HEK293 (cell line): ENCODE measurements around the gene DRC1.

Source experiments
- CTCF ChIA-PET: fragments of 350-600 bp; formaldehyde crosslinking; extraction: SDS; loops from one replicate; lab custom pipeline; 2021; ENCODE audit warnings: antibody characterized with exemption; lab: Yijun Ruan, JAX
- POLR2A ChIA-PET: fragments of 300-600 bp; formaldehyde crosslinking; extraction: SDS; loops from one replicate; lab custom pipeline; 2020; ENCODE audit warnings: antibody characterized with exemption, inconsistent platforms; lab: Yijun Ruan, JAX
- H3K27ac ChIP-seq: fragments of 200-500 bp; sonication (Bioruptor generic); 2 replicates; pipeline ENCODE4 v1.5.1; 2014; ENCODE audit warnings: low read depth, low read length, control low read depth, inconsistent platforms; ENCODE audit errors: extremely low read depth
- H3K36me3 ChIP-seq, 2 experiments: fragments of 200-500 bp in 1 of 2; sonication (Bioruptor generic) in 1 of 2; 1 replicate in 1 of 2; 2 replicates in 1 of 2; pipeline ENCODE4 v1.5.1; 2014 to 2017; ENCODE audit warnings: inconsistent platforms in 2 of 2, low read length in 2 of 2; ENCODE audit not compliant: control insufficient read depth in 2 of 2, insufficient read depth in 1 of 2
- H3K4me1 ChIP-seq: fragments of 200-500 bp; sonication (Bioruptor generic); 2 replicates; pipeline ENCODE4 v1.5.1; 2014; ENCODE audit warnings: mild to moderate bottlenecking, low read length, inconsistent platforms; ENCODE audit not compliant: control insufficient read depth, insufficient read depth
- H3K4me3 ChIP-seq: 2 replicates; pipeline ENCODE4 v1.5.1; 2011; ENCODE audit warnings: low read depth, mild to moderate bottlenecking, control low read depth, low read length, moderate library complexity
- H3K9me3 ChIP-seq: fragments of 200-500 bp; sonication (Bioruptor generic); 2 replicates; pipeline ENCODE4 v1.5.1; 2014; ENCODE audit warnings: low read depth, low read length, inconsistent platforms; ENCODE audit not compliant: control insufficient read depth, insufficient read depth
- EGR2 ChIP-seq: fragments of 450-650 bp; formaldehyde crosslinking; IDR thresholded peaks from 2 replicates; pipeline ENCODE4 v1.5.1; 2016; ENCODE audit warnings: low read depth, missing biosample characterization, missing genetic modification characterization
- GLI4 ChIP-seq: fragments of 450-650 bp; formaldehyde crosslinking; IDR thresholded peaks from 2 replicates; pipeline ENCODE4 v1.5.1; 2016; ENCODE audit warnings: missing biosample characterization, missing genetic modification characterization
- GLIS1 ChIP-seq: fragments of 450-650 bp; formaldehyde crosslinking; IDR thresholded peaks from 2 replicates; pipeline ENCODE4 v1.5.1; 2016; ENCODE audit warnings: missing biosample characterization, missing genetic modification characterization
- INSM2 ChIP-seq: fragments of 450-650 bp; formaldehyde crosslinking; IDR thresholded peaks from 2 replicates; pipeline ENCODE4 v1.5.1; 2016; ENCODE audit warnings: missing biosample characterization, missing genetic modification characterization
- KLF16 ChIP-seq: fragments of 450-650 bp; formaldehyde crosslinking; IDR thresholded peaks from 2 replicates; pipeline ENCODE4 v1.5.1; 2017; ENCODE audit warnings: missing biosample characterization, missing genetic modification characterization
- KLF7 ChIP-seq: fragments of 450-650 bp; formaldehyde crosslinking; IDR thresholded peaks from 2 replicates; pipeline ENCODE4 v1.5.1; 2016; ENCODE audit warnings: missing biosample characterization, missing genetic modification characterization, borderline replicate concordance
- MEIS1 ChIP-seq: sonication (generic); formaldehyde crosslinking; IDR thresholded peaks from 2 replicates; pipeline ENCODE4 v1.8.1; 2022; ENCODE audit warnings: missing genetic modification reagents, mild to moderate bottlenecking, borderline replicate concordance
- SETDB1 ChIP-seq: IDR thresholded peaks from one replicate; pipeline ENCODE4 v1.6.1; 2017; ENCODE audit warnings: mild to moderate bottlenecking, low read length, moderate library complexity, mixed read lengths; ENCODE audit not compliant: insufficient read length
- ZBTB11 ChIP-seq: fragments of 450-650 bp; formaldehyde crosslinking; conservative IDR thresholded peaks from 2 replicates; pipeline ENCODE4 v1.5.1; 2016; ENCODE audit warnings: low read depth, missing biosample characterization, missing genetic modification characterization
- ZBTB48 ChIP-seq: fragments of 450-650 bp; formaldehyde crosslinking; IDR thresholded peaks from 2 replicates; pipeline ENCODE4 v1.5.1; 2016; ENCODE audit warnings: missing biosample characterization, missing genetic modification characterization
- ZBTB8A ChIP-seq: fragments of 450-650 bp; formaldehyde crosslinking; IDR thresholded peaks from 2 replicates; pipeline ENCODE4 v1.5.1; 2016; ENCODE audit warnings: missing biosample characterization, missing genetic modification characterization
- ZFP37 ChIP-seq: fragments of 450-650 bp; formaldehyde crosslinking; IDR thresholded peaks from 2 replicates; pipeline ENCODE4 v1.5.1; 2016; ENCODE audit warnings: missing biosample characterization, missing genetic modification characterization
- ZIC2 ChIP-seq: fragments of 450-650 bp; formaldehyde crosslinking; IDR thresholded peaks from 2 replicates; pipeline ENCODE4 v1.5.1; 2016; ENCODE audit warnings: missing biosample characterization, missing genetic modification characterization
- ZNF114 ChIP-seq: fragments of 450-650 bp; formaldehyde crosslinking; IDR thresholded peaks from 2 replicates; pipeline ENCODE4 v1.5.0; 2017; ENCODE audit warnings: missing biosample characterization, missing genetic modification characterization
- ZNF16 ChIP-seq: fragments of 450-650 bp; formaldehyde crosslinking; IDR thresholded peaks from 2 replicates; pipeline ENCODE4 v1.5.1; 2016; ENCODE audit warnings: low read depth, missing biosample characterization, missing genetic modification characterization
- ZNF211 ChIP-seq: fragments of 450-650 bp; formaldehyde crosslinking; IDR thresholded peaks from 2 replicates; pipeline ENCODE4 v1.5.1; 2016; ENCODE audit warnings: low read depth, missing biosample characterization, missing genetic modification characterization
- ZNF324 ChIP-seq: fragments of 450-650 bp; formaldehyde crosslinking; IDR thresholded peaks from 2 replicates; pipeline ENCODE4 v1.5.1; 2016; ENCODE audit warnings: missing biosample characterization, missing genetic modification characterization
- ZNF555 ChIP-seq: fragments of 450-650 bp; formaldehyde crosslinking; conservative IDR thresholded peaks from 2 replicates; pipeline ENCODE4 v1.5.1; 2017; ENCODE audit warnings: missing biosample characterization, mild to moderate bottlenecking, missing genetic modification characterization, inconsistent platforms
- ZNF600 ChIP-seq: fragments of 450-650 bp; formaldehyde crosslinking; IDR thresholded peaks from 2 replicates; pipeline ENCODE4 v1.5.1; 2016; ENCODE audit warnings: missing biosample characterization, missing genetic modification characterization
- ZNF626 ChIP-seq: fragments of 450-650 bp; sonication (Bioruptor Pico); formaldehyde crosslinking; IDR thresholded peaks from 2 replicates; pipeline ENCODE4 v1.5.1; 2018; ENCODE audit warnings: missing biosample characterization, missing genetic modification characterization, inconsistent platforms
- ZNF629 ChIP-seq: fragments of 450-650 bp; formaldehyde crosslinking; IDR thresholded peaks from 2 replicates; pipeline ENCODE4 v1.5.1; 2017; ENCODE audit warnings: missing biosample characterization, missing genetic modification characterization
- ZNF777 ChIP-seq: fragments of 450-650 bp; formaldehyde crosslinking; IDR thresholded peaks from 2 replicates; pipeline ENCODE4 v1.5.1; 2017; ENCODE audit warnings: missing biosample characterization, missing genetic modification characterization, borderline replicate concordance
- ZNF785 ChIP-seq: fragments of 450-650 bp; formaldehyde crosslinking; IDR thresholded peaks from 2 replicates; pipeline ENCODE4 v1.5.1; 2016; ENCODE audit warnings: missing biosample characterization, missing genetic modification characterization
- ZNF830 ChIP-seq: fragments of 450-650 bp; IDR thresholded peaks from 2 replicates; pipeline ENCODE4 v1.5.0; 2018; ENCODE audit warnings: missing biosample characterization, missing genetic modification characterization, low read depth, mild to moderate bottlenecking, moderate library complexity
- TF ChIP-seq, protein P1 (sequence below): fragments of 450-650 bp; formaldehyde crosslinking; IDR thresholded peaks from 2 replicates; pipeline ENCODE4 v1.5.1; 2017; ENCODE audit warnings: missing biosample characterization, missing genetic modification characterization
- TF ChIP-seq, protein P2 (sequence below): fragments of 450-650 bp; formaldehyde crosslinking; IDR thresholded peaks from 2 replicates; pipeline ENCODE4 v1.5.1; 2016; ENCODE audit warnings: missing biosample characterization, missing genetic modification characterization

The DRC1 gene

DNA sequence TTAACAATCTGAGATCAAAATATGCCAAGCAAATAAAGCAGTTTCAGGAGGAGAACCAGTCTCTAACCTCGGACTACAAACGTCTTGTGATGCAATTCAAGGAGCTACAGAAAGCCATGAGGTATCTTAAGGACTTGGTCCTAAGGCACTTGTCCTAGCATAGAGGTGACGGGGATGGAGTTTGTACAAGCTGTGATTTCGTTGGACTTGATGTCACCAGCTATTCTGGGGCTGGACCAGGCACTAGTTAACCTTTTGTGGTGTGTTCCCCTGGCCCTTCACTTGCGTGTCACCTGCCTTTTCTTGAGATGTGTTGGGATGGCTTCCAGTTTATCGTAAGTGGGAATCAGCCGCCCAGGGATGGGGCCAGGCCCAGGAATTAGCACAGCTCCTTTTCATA lies 42.5 kb downstream of the DRC1 start:
- Histone ChIP-seq H3K4me3 (no peak overlapping the region), H3K27ac (no peak overlapping the region), H3K4me1 (no peaks in the 10 kb centered on the region), H3K9me3 (no peaks in the 10 kb centered on the region), H3K36me3 (no peaks in the 10 kb centered on the region)
- POLR2A ChIA-PET, result no interaction called here
- TF ChIP-seq GLI4, result no peak
- no peak for TF ChIP-seq ZNF555 (tag by site-specific recombination)
- TF ChIP-seq ZBTB8A (tag by site-specific recombination), result no peak
- no peak for TF ChIP-seq ZNF114 (tag by site-specific recombination)
- TF ChIP-seq ZIC2 (tag by site-specific recombination), result no peak
- no peak for TF ChIP-seq ZNF211 (tag by site-specific recombination)
- no peak for TF ChIP-seq ZNF324 (tag by site-specific recombination)
- no peak for TF ChIP-seq MEIS1
- no peak for TF ChIP-seq KLF16 (tag by site-specific recombination)
- TF ChIP-seq EGR2 (tag by site-specific recombination), result no peak
- CTCF ChIA-PET, result interaction anchor here (0.6 to 0.9 kb wide), 2 partner anchors 18 to 133 kb away, joined by 3 to 4 read pairs; no protein-coding TSS in a partner anchor

DNA sequence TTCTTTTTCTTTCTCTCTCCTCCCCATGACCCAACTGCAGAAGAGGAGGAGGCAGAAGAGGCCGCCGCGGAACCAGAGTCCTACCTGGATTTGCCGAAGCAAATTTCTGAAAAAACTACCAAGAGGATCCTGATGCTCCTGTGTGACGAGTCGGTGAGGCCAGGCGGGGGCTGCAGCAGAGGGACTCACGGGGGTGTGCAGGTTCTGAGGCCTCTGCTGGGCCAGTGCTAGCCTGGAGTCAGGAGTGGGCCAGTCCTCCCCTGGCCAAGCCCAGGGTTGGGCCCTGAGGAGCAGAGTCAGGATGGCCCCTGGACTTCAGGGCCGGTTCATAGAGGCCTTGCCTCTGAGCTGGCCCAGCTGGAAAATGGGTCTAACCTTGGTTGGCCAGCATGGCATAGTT lies 46.9 kb downstream of the DRC1 start:
- Histone ChIP-seq H3K4me3 (no peak overlapping the region), H3K36me3 (no peaks in the 10 kb centered on the region), H3K27ac (no peak overlapping the region)
- TF ChIP-seq, protein P1, sequence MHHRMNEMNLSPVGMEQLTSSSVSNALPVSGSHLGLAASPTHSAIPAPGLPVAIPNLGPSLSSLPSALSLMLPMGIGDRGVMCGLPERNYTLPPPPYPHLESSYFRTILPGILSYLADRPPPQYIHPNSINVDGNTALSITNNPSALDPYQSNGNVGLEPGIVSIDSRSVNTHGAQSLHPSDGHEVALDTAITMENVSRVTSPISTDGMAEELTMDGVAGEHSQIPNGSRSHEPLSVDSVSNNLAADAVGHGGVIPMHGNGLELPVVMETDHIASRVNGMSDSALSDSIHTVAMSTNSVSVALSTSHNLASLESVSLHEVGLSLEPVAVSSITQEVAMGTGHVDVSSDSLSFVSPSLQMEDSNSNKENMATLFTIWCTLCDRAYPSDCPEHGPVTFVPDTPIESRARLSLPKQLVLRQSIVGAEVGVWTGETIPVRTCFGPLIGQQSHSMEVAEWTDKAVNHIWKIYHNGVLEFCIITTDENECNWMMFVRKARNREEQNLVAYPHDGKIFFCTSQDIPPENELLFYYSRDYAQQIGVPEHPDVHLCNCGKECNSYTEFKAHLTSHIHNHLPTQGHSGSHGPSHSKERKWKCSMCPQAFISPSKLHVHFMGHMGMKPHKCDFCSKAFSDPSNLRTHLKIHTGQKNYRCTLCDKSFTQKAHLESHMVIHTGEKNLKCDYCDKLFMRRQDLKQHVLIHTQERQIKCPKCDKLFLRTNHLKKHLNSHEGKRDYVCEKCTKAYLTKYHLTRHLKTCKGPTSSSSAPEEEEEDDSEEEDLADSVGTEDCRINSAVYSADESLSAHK, result no peak
- TF ChIP-seq ZNF16 (tag by site-specific recombination) (no peak), ZNF785 (tag by site-specific recombination) (no peak), ZBTB48 (tag by site-specific recombination) (no peak), ZNF629 (tag by site-specific recombination) (no peak), ZIC2 (tag by site-specific recombination) (no peak), ZNF830 (tag by site-specific recombination) (no peak), ZFP37 (tag by site-specific recombination) (no peak), GLIS1 (tag by site-specific recombination) (no peak), ZBTB11 (tag by site-specific recombination) (no peak), ZNF777 (tag by site-specific recombination) (no peak), ZNF626 (tag by site-specific recombination) (no peak), KLF7 (tag by site-specific recombination) (no peak), SETDB1 (no peak), ZNF600 (tag by site-specific recombination) (no peak), INSM2 (tag by site-specific recombination) (no peak)
- TF ChIP-seq, protein P2, sequence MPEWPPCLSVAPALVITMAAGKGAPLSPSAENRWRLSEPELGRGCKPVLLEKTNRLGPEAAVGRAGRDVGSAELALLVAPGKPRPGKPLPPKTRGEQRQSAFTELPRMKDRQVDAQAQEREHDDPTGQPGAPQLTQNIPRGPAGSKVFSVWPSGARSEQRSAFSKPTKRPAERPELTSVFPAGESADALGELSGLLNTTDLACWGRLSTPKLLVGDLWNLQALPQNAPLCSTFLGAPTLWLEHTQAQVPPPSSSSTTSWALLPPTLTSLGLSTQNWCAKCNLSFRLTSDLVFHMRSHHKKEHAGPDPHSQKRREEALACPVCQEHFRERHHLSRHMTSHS (tag by site-specific recombination), result no peak
- TF ChIP-seq, all 188 proteins: peak for 0
- Histone ChIP-seq H3K9me3 (no peaks in the 10 kb centered on the region), H3K4me1 (no peaks in the 10 kb centered on the region)
- ChIA-PET POLR2A (interaction anchor here (0.5 kb wide), 1 partner anchor 61 kb away, joined by 3 read pairs; no protein-coding TSS in a partner anchor), CTCF (no interaction called here)
